ENCODE measurements around the gene FXYD7. TPM values are rescaled to one million over a fixed set of nuclear protein-coding genes. Genes with fewer than 3 reads are reported as not detected.

FXYD7 gene
- total RNA-seq, 4 donors from 2014 or later: not detected

GRCh38 chr19:35140207-35140961 is 2.7 kb upstream of the FXYD7 start:
- TF ChIP-seq CTCF (IDR thresholded peaks at IDR 0.05) (no peak), POLR2A (IDR thresholded peaks at IDR 0.05) (no peak)
- Histone ChIP-seq H3K27me3 (peaks cover 0 to 38% (median 9%) of the 10 kb centered on the region in 4 donors), H3K9me3 (no peaks in the 10 kb centered on the region), H3K4me3 (peak overlapping the region in 3 of 4 donors; percentile 35 to 57 (median 37)), H3K36me3 (no peaks in the 10 kb centered on the region), H3K27ac (peak overlapping the region; percentile 70 to 93 (median 88)), H3K4me1 (peaks cover 26 to 80% (median 40%) of the 10 kb centered on the region in 3 donors)
- DNase-seq: no peak
- 52 to 56% methylated on average over 9 to 12 of the region's 12 CpGs for WGBS, 2 donors
- intact Hi-C loops (cut with DNase I): loop anchor here (5.0 kb wide), 2 partner anchors 73 to 132 kb away; no protein-coding TSS in a partner anchor

- peaks cover 0 to 38% (median 9%) of the 10 kb centered on the region in 4 donors for H3K27me3 ChIP-seq
- WGBS, 2 donors: 0 to 3% methylated on average over 11 to 17 of the region's 48 CpGs
- peaks cover 26 to 72% (median 38%) of the 10 kb centered on the region in 3 donors for H3K4me1 ChIP-seq
- DNase-seq: peak; percentile 67
- H3K9me3 ChIP-seq: no peaks in the 10 kb centered on the region
- peak overlapping the region; percentile 70 to 93 (median 88) for H3K27ac ChIP-seq
- peak overlapping the region in 3 of 4 donors; percentile 35 to 57 (median 37) for H3K4me3 ChIP-seq
- intact Hi-C loops (cut with DNase I): loop anchor here (5.0 kb wide), 2 partner anchors 74 to 131 kb away; no protein-coding TSS in a partner anchor
- TF ChIP-seq CTCF (IDR thresholded peaks at IDR 0.05) (peak; percentile 15 to 61 (median 52)), POLR2A (IDR thresholded peaks at IDR 0.05) (peak in 2 of 4 donors; percentile 47 to 57)
- H3K36me3 ChIP-seq: no peaks in the 10 kb centered on the region
These were observed 1.9 kb upstream of the FXYD7 start for GRCh38 chr19:35140962-35141836.

DNA sequence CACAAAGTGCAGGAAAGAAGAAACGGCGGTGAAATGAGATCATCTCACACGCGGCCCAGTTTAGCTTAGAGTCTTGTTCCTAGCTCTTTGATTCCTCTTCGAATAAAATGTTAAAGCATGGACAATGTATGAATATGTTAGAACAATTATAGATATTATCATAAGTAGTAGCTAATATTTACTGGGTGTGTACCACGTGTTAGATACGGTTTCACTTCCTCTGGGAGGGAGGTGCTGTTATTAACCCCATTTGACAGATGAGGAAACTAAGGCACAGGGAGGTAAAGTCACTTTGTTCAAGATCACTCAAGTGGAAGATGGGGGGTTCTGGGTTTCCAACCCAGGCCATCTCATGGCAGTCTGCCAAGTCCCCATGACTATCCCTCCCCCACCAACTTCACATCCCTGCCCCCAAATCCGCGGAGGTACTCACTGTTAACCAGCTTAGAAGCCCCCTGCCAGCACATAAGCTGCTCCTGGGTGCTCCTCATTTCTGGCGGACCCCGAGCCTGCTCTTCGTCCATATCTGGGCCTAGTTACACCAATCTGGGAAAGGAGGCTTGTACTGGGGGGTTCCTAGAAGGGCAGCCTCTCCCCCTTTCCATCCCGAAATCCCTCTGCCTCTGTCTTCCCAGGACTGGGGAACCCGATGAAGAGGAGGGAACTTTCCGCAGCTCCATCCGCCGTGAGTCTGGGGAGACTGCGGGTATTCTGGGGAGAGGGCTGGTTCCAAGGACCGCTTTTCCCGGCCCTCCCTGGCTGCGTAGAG is 1.0 kb upstream of the FXYD7 start:
- peak overlapping the region in 3 of 4 donors; percentile 22 to 55 (median 31) for H3K4me3 ChIP-seq
- TF ChIP-seq POLR2A (IDR thresholded peaks at IDR 0.05): no peak
- TF ChIP-seq CTCF (IDR thresholded peaks at IDR 0.05): no peak
- peak overlapping the region in 2 of 4 donors; percentile 53 to 63 for H3K27ac ChIP-seq
- H3K9me3 ChIP-seq: no peaks in the 10 kb centered on the region
- no peaks in the 10 kb centered on the region for H3K36me3 ChIP-seq
- H3K4me1 ChIP-seq: peaks cover 26 to 63% (median 30%) of the 10 kb centered on the region in 3 donors
- DNase-seq: no peak
- intact Hi-C loops (cut with DNase I): loop anchor here (5.0 kb wide), 2 partner anchors 75 to 130 kb away; no protein-coding TSS in a partner anchor
- H3K27me3 ChIP-seq: peaks cover 0 to 38% (median 9%) of the 10 kb centered on the region in 4 donors
- 17 to 29% methylated on average over 11 to 12 of the region's 21 CpGs for WGBS, 2 donors

DNA sequence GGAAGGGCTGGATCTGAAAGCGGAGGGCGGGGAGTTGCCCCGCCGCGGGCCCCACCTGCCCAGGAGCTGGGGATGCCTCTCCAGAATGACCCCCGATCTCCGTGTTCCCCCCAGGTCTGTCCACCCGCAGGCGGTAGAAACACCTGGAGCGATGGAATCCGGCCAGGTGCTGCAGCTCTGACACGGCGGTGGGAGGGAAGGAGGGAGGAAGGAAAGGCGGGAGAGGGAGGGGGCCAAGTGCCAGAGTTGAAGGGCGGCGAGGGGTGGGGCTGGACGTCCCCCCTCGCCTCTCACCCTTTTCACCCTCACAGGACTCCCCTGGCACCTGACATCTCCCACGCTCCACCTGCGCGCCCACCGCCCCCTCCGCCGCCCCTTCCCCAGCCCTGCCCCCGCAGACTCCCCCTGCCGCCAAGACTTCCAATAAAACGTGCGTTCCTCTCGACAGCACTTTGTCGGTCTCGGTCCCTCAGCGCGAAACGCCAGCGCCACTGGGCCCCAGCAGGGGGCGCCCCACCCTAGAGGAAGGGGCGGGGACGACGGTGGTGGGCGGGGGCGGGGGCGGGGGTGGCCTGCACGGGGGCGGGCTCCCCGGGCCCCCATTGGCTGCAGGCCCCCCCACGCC is 337 bp upstream of the FXYD7 start:
- DNase-seq: no peak
- 43% methylated on average over 1 of the region's 46 CpGs; no CpG with 5 or more reads in 1 of the 2 donors for WGBS, 2 donors
- no peaks in the 10 kb centered on the region for H3K9me3 ChIP-seq
- H3K36me3 ChIP-seq: no peaks in the 10 kb centered on the region
- H3K4me3 ChIP-seq: peak overlapping the region in 3 of 4 donors; percentile 12 to 55 (median 31)
- intact Hi-C loops (cut with DNase I): loop anchor here (5.0 kb wide), 2 partner anchors 75 to 130 kb away; no protein-coding TSS in a partner anchor
- H3K27ac ChIP-seq: peak overlapping the region in 1 of 4 donors; percentile 31
- TF ChIP-seq POLR2A (IDR thresholded peaks at IDR 0.05): no peak
- TF ChIP-seq CTCF (IDR thresholded peaks at IDR 0.05): peak in 3 of 6 experiments; percentile 28 to 90 (median 69)
- H3K27me3 ChIP-seq: peaks cover 0 to 38% (median 9%) of the 10 kb centered on the region in 4 donors
- peaks cover 23 to 56% (median 26%) of the 10 kb centered on the region in 3 donors for H3K4me1 ChIP-seq

Measured in esophagus squamous epithelium (tissue), 5 donors.